Pancreas (tissue), 10 donors: Measurements from ENCODE around the gene EPN2. TPM values are rescaled to one million over a fixed set of nuclear protein-coding genes. Genes with fewer than 3 reads are reported as not detected.

Source experiments
- ATAC-seq, 4 donors: fragments of 200-7000 bp; cut with Tn5 transposase; one replicate each; pipeline versions ENCODE4 v1.8.0 to v1.9.1; 2020; ENCODE audit warnings: mild to moderate bottlenecking in 4 of 4, moderate library complexity in 4 of 4
- DNase-seq, 6 donors: peaks; one replicate each; pipeline ENCODE4 v3.0.0-alpha.2; 2020
- FAIRE-seq: peaks from 2 replicates; lab custom pipeline; 2012; peaks lifted over from hg19 to GRCh38; lab: Jason Lieb, UNC
- H3K27ac ChIP-seq, 4 donors: fragments of 200-600 bp; sonication (generic); 1 replicate in 3 of 4; 2 replicates in 1 of 4; pipeline versions ENCODE4 v1.5.0 to v1.8.0; 2020
- H3K27me3 ChIP-seq, 4 donors: fragments of 200-600 bp; one replicate each; pipeline ENCODE4 v1.8.0; 2021
- H3K36me3 ChIP-seq, 3 donors: fragments of 200-600 bp; sonication (generic) in 1 of 3; one replicate each; pipeline versions ENCODE4 v1.5.0 to v1.8.0; 2020 to 2021
- H3K4me1 ChIP-seq, 3 donors: fragments of 200-600 bp; one replicate each; pipeline ENCODE4 v1.8.0; 2021
- H3K4me3 ChIP-seq, 4 donors: fragments of 200-600 bp; sonication (generic) in 2 of 4; one replicate each; pipeline versions ENCODE4 v1.5.0 to v1.8.0; 2020 to 2021
- H3K9me3 ChIP-seq, 4 donors: fragments of 200-600 bp; one replicate each; pipeline ENCODE4 v1.8.0; 2021
- WGBS, 2 donors: extraction: QIAGEN DNeasy Blood & Tissue Kit; methylation state at CpG; one replicate each; pipeline ENCODE4 v1.1.7; 2013; 5-methylcytosine and 5-hydroxymethylcytosine counted together
- intact Hi-C, 3 donors: fragments of 100-400 bp; cut with DNase I; formaldehyde crosslinking; loops; one replicate each; pipeline versions ENCODE4 v1.11.1 to v1.14.2; 2022
- polyA plus RNA-seq, 2 donors: library from polyadenylated mRNA; stranded (reverse); fragments of 200-250 nt; gene quantifications; one replicate each; pipeline ENCODE4 v1.2.3, GENCODE V29; 2013
- total RNA-seq, 6 donors: library from RNA; stranded (reverse); fragmentation: NEBNext Ultra II Directional in 4 of 6; extraction: Animal tissue kit (Norgen Biotek cat#: 25700) in 4 of 6; gene quantifications; one replicate each; pipeline versions ENCODE4 v1.2.1 to v1.2.4, GENCODE V29; 2021 to 2023
- TF ChIP-seq, protein P1 (sequence below), 4 donors: fragments of 200-600 bp; sonication (generic) in 3 of 4; IDR thresholded peaks; one replicate each; pipeline versions ENCODE4 v1.5.0 to v1.8.0; 2021; ENCODE audit warnings: antibody characterized with exemption in 4 of 4
- donor health status: healthy with polysubstance abuse.
- donor health status: DM: no; HTN: no; CAD: no; lungs with moderate emphysema.
- donor health status: DM: no; HTN: no; CAD: no.
- donor health status: control.
- donor health status: control.
- donor health status: Bipolar disorder and iron deficiency.
- donor health status: DM: yes; HTN: yes; CAD: no.
- donor health status: DM: no; HTN: no; CAD: no.
- donor health status: DM: no; HTN: no; CAD: no.
- donor health status: DM: yes; HTN: yes; CAD: no.

Gene EPN2
- total and polyA plus RNA-seq, 8 donors, result 13.4 to 29.4 (median 15.7) TPM

DNA sequence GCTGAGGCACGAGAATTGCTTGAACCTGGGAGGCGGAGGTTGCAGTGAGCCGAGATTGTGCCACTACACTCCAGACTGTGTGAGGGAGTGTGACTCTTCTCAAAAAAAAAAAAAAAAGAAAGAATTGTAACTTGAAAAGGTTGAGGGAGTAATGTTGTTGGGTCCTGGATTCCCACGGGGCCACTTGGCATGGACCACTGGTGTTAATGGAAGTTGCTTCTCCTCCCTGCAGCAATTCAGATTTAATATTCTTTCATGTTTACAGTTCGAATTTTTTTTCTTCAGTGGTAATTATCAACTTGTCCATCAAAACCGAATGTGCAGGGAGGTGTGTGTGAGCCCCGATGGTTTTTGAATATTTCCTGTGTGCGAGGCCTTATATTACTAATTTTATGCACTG is 7.2 kb downstream of the EPN2 start:
- H3K4me3 ChIP-seq, result no peak overlapping the region
- no peaks in the 10 kb centered on the region for H3K27me3 ChIP-seq
- H3K36me3 ChIP-seq, result no peaks in the 10 kb centered on the region
- H3K9me3 ChIP-seq, result no peaks in the 10 kb centered on the region
- H3K4me1 ChIP-seq, result peaks cover 7 to 29% (median 7%) of the 10 kb centered on the region in 3 donors
- H3K27ac ChIP-seq, result no peak overlapping the region
- no peak for DNase-seq
- 71 to 72% methylated on average over 8 of the region's 8 CpGs for WGBS, 2 donors
- TF ChIP-seq, protein P1, sequence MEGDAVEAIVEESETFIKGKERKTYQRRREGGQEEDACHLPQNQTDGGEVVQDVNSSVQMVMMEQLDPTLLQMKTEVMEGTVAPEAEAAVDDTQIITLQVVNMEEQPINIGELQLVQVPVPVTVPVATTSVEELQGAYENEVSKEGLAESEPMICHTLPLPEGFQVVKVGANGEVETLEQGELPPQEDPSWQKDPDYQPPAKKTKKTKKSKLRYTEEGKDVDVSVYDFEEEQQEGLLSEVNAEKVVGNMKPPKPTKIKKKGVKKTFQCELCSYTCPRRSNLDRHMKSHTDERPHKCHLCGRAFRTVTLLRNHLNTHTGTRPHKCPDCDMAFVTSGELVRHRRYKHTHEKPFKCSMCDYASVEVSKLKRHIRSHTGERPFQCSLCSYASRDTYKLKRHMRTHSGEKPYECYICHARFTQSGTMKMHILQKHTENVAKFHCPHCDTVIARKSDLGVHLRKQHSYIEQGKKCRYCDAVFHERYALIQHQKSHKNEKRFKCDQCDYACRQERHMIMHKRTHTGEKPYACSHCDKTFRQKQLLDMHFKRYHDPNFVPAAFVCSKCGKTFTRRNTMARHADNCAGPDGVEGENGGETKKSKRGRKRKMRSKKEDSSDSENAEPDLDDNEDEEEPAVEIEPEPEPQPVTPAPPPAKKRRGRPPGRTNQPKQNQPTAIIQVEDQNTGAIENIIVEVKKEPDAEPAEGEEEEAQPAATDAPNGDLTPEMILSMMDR (IDR thresholded peaks at IDR 0.05), result no peak
- intact Hi-C loops, result no loop called here
- ATAC-seq, result no peak
- no peak for FAIRE-seq

- intact Hi-C loops, result no loop called here
- TF ChIP-seq, protein P1 (IDR thresholded peaks at IDR 0.05), result no peak
- FAIRE-seq (no peak), DNase-seq (no peak), ATAC-seq (no peak)
- Histone ChIP-seq H3K4me3 (no peak overlapping the region), H3K36me3 (no peaks in the 10 kb centered on the region), H3K27me3 (no peaks in the 10 kb centered on the region), H3K27ac (no peak overlapping the region), H3K4me1 (peaks cover 7 to 33% (median 7%) of the 10 kb centered on the region in 3 donors), H3K9me3 (no peaks in the 10 kb centered on the region)
- WGBS, 2 donors, result 30 to 32% methylated on average over 3 of the region's 3 CpGs
These were observed 7.6 kb downstream of the EPN2 start for GRCh38 chr17:19244781-19245180.

DNA sequence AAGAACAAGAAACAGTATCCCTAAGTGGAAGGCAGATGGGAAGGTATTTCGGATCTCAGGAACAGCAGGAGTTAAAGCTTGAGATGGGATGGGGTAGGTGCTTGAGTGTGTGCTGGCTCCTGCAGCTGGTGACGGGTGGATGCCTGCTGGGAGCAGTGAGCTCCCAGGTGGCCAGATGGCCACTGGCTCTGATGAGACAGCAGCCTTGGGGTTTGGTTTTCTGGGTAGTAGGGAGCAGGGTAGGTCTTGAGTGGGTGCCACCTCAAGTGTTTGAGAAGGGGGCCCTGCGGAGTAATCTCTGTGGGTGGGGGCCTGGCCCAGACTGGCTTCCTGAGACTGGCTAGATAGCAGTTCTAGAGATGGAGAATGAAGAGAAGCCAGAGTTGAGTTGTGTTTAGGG is 10.3 kb downstream of the EPN2 start:
- TF ChIP-seq, protein P1 (IDR thresholded peaks at IDR 0.05), result no peak
- H3K36me3 ChIP-seq, result no peaks in the 10 kb centered on the region
- WGBS, 2 donors, result 73 to 74% methylated on average over 3 of the region's 3 CpGs
- no peak overlapping the region for H3K4me3 ChIP-seq
- no peak overlapping the region for H3K27ac ChIP-seq
- FAIRE-seq (no peak), DNase-seq (no peak), ATAC-seq (no peak)
- no peaks in the 10 kb centered on the region for H3K27me3 ChIP-seq
- peaks cover 7 to 25% (median 7%) of the 10 kb centered on the region in 3 donors for H3K4me1 ChIP-seq
- H3K9me3 ChIP-seq, result no peaks in the 10 kb centered on the region
- intact Hi-C loops, result no loop called here

DNA sequence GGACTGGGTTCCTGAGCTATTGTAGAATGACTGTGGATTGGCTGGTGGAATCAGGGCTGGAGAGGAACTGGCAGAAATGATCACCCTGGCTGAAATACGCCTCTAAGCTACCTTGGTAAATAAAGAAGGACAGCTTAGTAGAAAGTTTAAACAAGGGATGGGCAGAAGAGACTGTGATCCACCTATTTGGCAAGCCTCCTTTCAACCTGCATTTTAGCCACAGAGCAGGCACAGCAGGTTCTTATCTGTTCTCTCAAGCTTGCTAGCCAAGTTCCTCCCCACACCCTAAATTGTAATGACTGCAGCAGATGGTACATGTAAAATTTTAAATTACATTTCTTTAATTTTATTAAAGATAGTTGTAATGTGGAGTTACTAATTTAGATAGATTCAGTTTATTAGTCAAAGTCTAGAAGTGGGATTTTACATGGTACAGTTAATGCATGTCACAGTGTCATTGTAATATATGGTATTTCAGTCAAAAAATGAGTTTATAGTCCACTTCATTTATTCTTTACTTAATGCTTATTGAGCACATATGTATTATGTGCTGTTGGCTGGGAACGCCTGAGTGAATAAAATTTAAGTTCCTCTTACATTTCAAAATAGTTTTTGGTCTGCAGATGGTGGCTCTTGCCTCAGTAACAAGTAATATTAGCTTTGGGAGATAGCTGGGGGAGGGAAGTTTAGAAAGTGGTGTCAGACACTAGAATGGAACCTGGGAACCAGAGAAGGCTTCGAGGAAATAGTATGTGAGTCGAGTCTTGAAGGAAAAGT is 11.2 kb downstream of the EPN2 start:
- H3K4me1 ChIP-seq, result peaks cover 7 to 25% (median 7%) of the 10 kb centered on the region in 3 donors
- intact Hi-C loops, result no loop called here
- no peaks in the 10 kb centered on the region for H3K9me3 ChIP-seq
- DNase-seq (no peak), FAIRE-seq (no peak), ATAC-seq (peak in 2 of 4 donors; percentile 26 to 47)
- H3K27me3 ChIP-seq, result no peaks in the 10 kb centered on the region
- 69 to 73% methylated on average over 4 of the region's 4 CpGs for WGBS, 2 donors
- no peak overlapping the region for H3K4me3 ChIP-seq
- peak overlapping the region in 1 of 4 donors; percentile 8 for H3K27ac ChIP-seq
- TF ChIP-seq, protein P1 (IDR thresholded peaks at IDR 0.05), result no peak
- H3K36me3 ChIP-seq, result no peaks in the 10 kb centered on the region
